IMR-90 (cell line): ENCODE results near the gene CEP70. TPM values are rescaled to one million over a fixed set of nuclear protein-coding genes. Genes with fewer than 3 reads are reported as not detected.

Experiments
- ATAC-seq: fragments of 200-7000 bp; cut with Tn5 transposase; 2 replicates; pipeline ENCODE4 v1.9.1; 2020; ENCODE audit warnings: low read depth, mild to moderate bottlenecking, moderate library complexity
- BruUV-seq: library from RNA; stranded (reverse); fragments of 400-500 nt; replicated peaks from 2 replicates; lab custom pipeline; 2021; lab: Mats Ljungman, UMichigan
- CTCF ChIA-PET: fragments of 300-600 bp; formaldehyde crosslinking; extraction: SDS; loops from one replicate; lab custom pipeline; 2021; ENCODE audit warnings: antibody characterized with exemption; lab: Yijun Ruan, JAX
- POLR2A ChIA-PET: fragments of 300-600 bp; sonication (Branson Sonifier 250); formaldehyde crosslinking; loops from one replicate; lab custom pipeline; 2022; ENCODE audit warnings: antibody characterized with exemption; ENCODE audit not compliant: unreplicated experiment; lab: Charles Lee
- DNase-seq: peaks from one replicate; pipeline ENCODE4 v3.0.0; 2013
- H2AFZ ChIP-seq: replicated peaks from 2 replicates; pipeline ENCODE3; 2013; ENCODE audit warnings: low read length, mild to moderate bottlenecking; ENCODE audit not compliant: poor library complexity
- H2AK5ac ChIP-seq: 2 replicates; pipeline ENCODE4 v1.6.1; 2013; ENCODE audit warnings: low read depth, low read length, inconsistent platforms
- H2AK9ac ChIP-seq: replicated peaks from 2 replicates; pipeline ENCODE3; 2013; ENCODE audit warnings: mild to moderate bottlenecking, low read depth, low read length, moderate library complexity; ENCODE audit not compliant: poor library complexity
- H2BK120ac ChIP-seq: 2 replicates; pipeline ENCODE4 v1.6.1; 2013; ENCODE audit warnings: low read depth, low read length, inconsistent platforms
- H2BK15ac ChIP-seq: 3 replicates; pipeline ENCODE4 v1.6.1; 2013; ENCODE audit warnings: low read depth, low read length, inconsistent platforms
- H2BK20ac ChIP-seq: 2 replicates; pipeline ENCODE4 v1.6.1; 2013; ENCODE audit warnings: low read depth, mild to moderate bottlenecking, inconsistent platforms, low read length, moderate library complexity
- H2BK5ac ChIP-seq: 2 replicates; pipeline ENCODE4 v1.6.1; 2013; ENCODE audit warnings: mild to moderate bottlenecking, low read depth, low read length, inconsistent platforms; ENCODE audit not compliant: poor library complexity, severe bottlenecking
- H3K14ac ChIP-seq: replicated peaks from 2 replicates; pipeline ENCODE4 v1.6.1; 2013; ENCODE audit warnings: low read depth, low read length, inconsistent platforms
- H3K18ac ChIP-seq: 2 replicates; pipeline ENCODE4 v1.6.1; 2013; ENCODE audit warnings: low read depth, low read length, control low read depth
- H3K23ac ChIP-seq: 2 replicates; pipeline ENCODE4 v1.6.1; 2013; ENCODE audit warnings: low read depth, low read length, inconsistent platforms
- H3K27ac ChIP-seq: 2 replicates; pipeline ENCODE4 v1.5.1; 2013; ENCODE audit warnings: mild to moderate bottlenecking, control low read depth, low read length; ENCODE audit not compliant: insufficient read depth
- H3K27me3 ChIP-seq: 2 replicates; pipeline ENCODE4 v1.6.1; 2013; ENCODE audit warnings: low read length; ENCODE audit not compliant: control insufficient read depth, insufficient read depth
- H3K36me3 ChIP-seq: 2 replicates; pipeline ENCODE4 v1.6.1; 2013; ENCODE audit warnings: low read length, mixed read lengths; ENCODE audit not compliant: control insufficient read depth, insufficient read depth
- H3K4ac ChIP-seq: 2 replicates; pipeline ENCODE4 v1.6.1; 2013; ENCODE audit warnings: low read depth, low read length, inconsistent platforms
- H3K4me1 ChIP-seq: 2 replicates; pipeline ENCODE4 v1.6.1; 2013; ENCODE audit warnings: low read length, mixed read lengths; ENCODE audit not compliant: control insufficient read depth, insufficient read depth
- H3K4me2 ChIP-seq: 2 replicates; pipeline ENCODE4 v1.6.1; 2013; ENCODE audit warnings: low read depth, mild to moderate bottlenecking, control low read depth, low read length, moderate library complexity
- H3K4me3 ChIP-seq: 2 replicates; pipeline ENCODE4 v1.5.1; 2013; ENCODE audit warnings: low read depth, mild to moderate bottlenecking, control low read depth, low read length, moderate library complexity; ENCODE audit not compliant: insufficient read depth
- H3K56ac ChIP-seq: 2 replicates; pipeline ENCODE4 v1.6.1; 2013; ENCODE audit warnings: low read length, inconsistent platforms; ENCODE audit not compliant: insufficient read depth; ENCODE audit errors: extremely low read depth
- H3K79me1 ChIP-seq, 2 experiments: 2 replicates each; pipeline ENCODE4 v1.6.1; 2013; ENCODE audit warnings: low read length in 2 of 2, inconsistent platforms in 1 of 2, low read depth in 1 of 2
- H3K9ac ChIP-seq: 2 replicates; pipeline ENCODE4 v1.6.1; 2013; ENCODE audit warnings: low read depth, low read length, control low read depth
- H3K9me1 ChIP-seq: 2 replicates; pipeline ENCODE4 v1.6.1; 2013; ENCODE audit warnings: low read length, inconsistent platforms; ENCODE audit not compliant: insufficient read depth
- H3K9me3 ChIP-seq: 2 replicates; pipeline ENCODE4 v1.6.1; 2013; ENCODE audit warnings: low read length; ENCODE audit not compliant: control insufficient read depth, insufficient read depth
- H4K20me1 ChIP-seq: 2 replicates; pipeline ENCODE4 v1.6.1; 2013; ENCODE audit warnings: low read length, inconsistent platforms; ENCODE audit not compliant: insufficient read depth
- H4K5ac ChIP-seq: 2 replicates; pipeline ENCODE4 v1.6.1; 2013; ENCODE audit warnings: mild to moderate bottlenecking, low read depth, low read length, control low read depth
- H4K8ac ChIP-seq, 2 experiments: 2 replicates each; pipeline ENCODE4 v1.6.1; 2013; ENCODE audit warnings: low read depth in 2 of 2, low read length in 2 of 2, control low read depth in 1 of 2, inconsistent platforms in 1 of 2
- H4K91ac ChIP-seq: 2 replicates; pipeline ENCODE4 v1.6.1; 2013; ENCODE audit warnings: low read depth, low read length, inconsistent platforms; ENCODE audit not compliant: insufficient read depth
- BHLHE40 ChIP-seq: fragments of 150-350 bp; IDR thresholded peaks from 2 replicates; pipeline ENCODE4 v1.6.1; 2016; ENCODE audit warnings: mild to moderate bottlenecking, low read depth, low read length
- CEBPB ChIP-seq: IDR thresholded peaks from 2 replicates; pipeline ENCODE4 v1.6.1; 2012; ENCODE audit warnings: low read depth, low read length, improper control_type of control experiment
- CHD1 ChIP-seq: IDR thresholded peaks from 2 replicates; pipeline ENCODE4 v1.6.1; 2012; ENCODE audit warnings: low read depth, low read length, improper control_type of control experiment
- FOS ChIP-seq: fragments of 150-350 bp; IDR thresholded peaks from 2 replicates; pipeline ENCODE4 v1.6.1; 2016; ENCODE audit warnings: low read depth, low read length
- MAFK ChIP-seq: IDR thresholded peaks from 2 replicates; pipeline ENCODE4 v1.6.1; 2012; ENCODE audit warnings: low read depth, low read length, improper control_type of control experiment
- MAZ ChIP-seq: IDR thresholded peaks from 2 replicates; pipeline ENCODE4 v1.6.1; 2012; ENCODE audit warnings: low read depth, mild to moderate bottlenecking, low read length, improper control_type of control experiment, moderate library complexity, borderline replicate concordance
- MXI1 ChIP-seq: IDR thresholded peaks from 2 replicates; pipeline ENCODE4 v1.6.1; 2012; ENCODE audit warnings: low read depth, mild to moderate bottlenecking, low read length, moderate library complexity, borderline replicate concordance
- NFE2L2 ChIP-seq: fragments of 150-350 bp; IDR thresholded peaks from 2 replicates; pipeline ENCODE4 v1.6.1; 2016; ENCODE audit warnings: low read depth, mild to moderate bottlenecking, low read length
- POLR2A ChIP-seq: IDR thresholded peaks from 2 replicates; pipeline ENCODE4 v1.6.1; 2012; ENCODE audit warnings: mild to moderate bottlenecking, low read depth, low read length
- RAD21 ChIP-seq: IDR thresholded peaks from 2 replicates; pipeline ENCODE4 v1.6.1; 2012; ENCODE audit warnings: low read length, improper control_type of control experiment
- RCOR1 ChIP-seq: IDR thresholded peaks from 2 replicates; pipeline ENCODE4 v1.6.1; 2012; ENCODE audit warnings: mild to moderate bottlenecking, low read length, improper control_type of control experiment; ENCODE audit not compliant: insufficient replicate concordance
- RFX5 ChIP-seq: IDR thresholded peaks from 2 replicates; pipeline ENCODE4 v1.8.0; 2012; ENCODE audit warnings: low read depth, mild to moderate bottlenecking, low read length, moderate library complexity
- SMC3 ChIP-seq: fragments of 150-350 bp; IDR thresholded peaks from 2 replicates; pipeline ENCODE4 v1.6.1; 2016; ENCODE audit warnings: low read depth, mild to moderate bottlenecking, antibody characterized with exemption, low read length, moderate library complexity
- WGBS, 2 experiments: methylation state at CpG; one replicate each; pipeline versions ENCODE4 v1.1.5 to v1.1.7; 2013; ENCODE audit warnings: missing lambda C conversion rate in 2 of 2; ENCODE audit not compliant: insufficient read length in 1 of 2; ENCODE audit errors: extremely low coverage in 2 of 2; 5-methylcytosine and 5-hydroxymethylcytosine counted together
- dilution Hi-C: fragments of 300-500 bp; cut with HindIII; formaldehyde crosslinking; loops from one replicate; pipeline ENCODE4 v1.14.3; 2018; ENCODE audit warnings: low sequenced_read_pairs; ENCODE audit not compliant: unreplicated experiment
- in situ Hi-C: fragments of 300-500 bp; cut with MboI; formaldehyde crosslinking; loops from 3 replicates; pipeline ENCODE4 v1.14.3; 2019; ENCODE audit warnings: low sequenced_read_pairs, inconsistent platforms, mixed read lengths
- intact Hi-C: fragments of 100-400 bp; cut with micrococcal nuclease; formaldehyde crosslinking; loops from 2 replicates; pipeline ENCODE4 v1.10.0; 2022
- polyA plus RNA-seq, 3 experiments: library from polyadenylated mRNA; depleted of rRNA; stranded (reverse); fragments of >200 nt; gene quantifications; 2 replicates each; pipeline ENCODE4 v1.2.3, GENCODE V29; 2012; ENCODE audit warnings: low replicate concordance in 1 of 3
- total RNA-seq: library from RNA; depleted of rRNA; stranded (reverse); fragments of >200 nt; gene quantifications from 2 replicates; pipeline ENCODE4 v1.2.3, GENCODE V29; 2012
- TF ChIP-seq, protein P1 (sequence below): fragments of 150-350 bp; IDR thresholded peaks from 2 replicates; pipeline ENCODE4 v1.6.1; 2016; ENCODE audit warnings: low read depth, mild to moderate bottlenecking, low read length, moderate library complexity, borderline replicate concordance
- TF ChIP-seq, protein P2 (sequence below): conservative IDR thresholded peaks from 2 replicates; pipeline ENCODE4 v1.5.1; 2012; ENCODE audit warnings: mild to moderate bottlenecking, low read depth, low read length, improper control_type of control experiment
- TF ChIP-seq, protein P3 (sequence below): fragments of 150-350 bp; IDR thresholded peaks from 2 replicates; pipeline ENCODE4 v1.6.1; 2017; ENCODE audit warnings: mild to moderate bottlenecking, antibody characterized with exemption, low read length, low read depth

CEP70 gene
- total and polyA plus RNA-seq, 2 of the 4 experiments (the other 2 are of a cell fraction) = 4.6 to 11.1 TPM

DNA sequence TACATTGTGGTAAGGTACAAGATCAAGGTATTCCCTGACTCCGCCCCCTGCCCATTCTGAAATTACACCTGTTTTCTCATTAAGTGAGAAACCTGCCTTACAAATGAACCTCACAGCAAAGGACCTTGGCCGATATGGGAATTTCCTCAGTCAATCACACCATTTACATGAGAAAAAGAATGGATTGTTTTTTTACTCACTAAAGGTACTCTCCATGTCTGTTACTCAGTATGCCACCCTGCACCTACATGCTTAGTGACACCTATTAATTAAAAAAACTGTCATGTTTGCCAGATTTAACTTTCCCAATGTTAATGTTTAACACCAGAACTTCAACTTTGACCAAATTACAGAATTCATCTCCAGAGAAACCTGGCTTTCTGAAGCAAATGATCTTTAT is 97.6 kb downstream of the CEP70 start:
- ChIA-PET POLR2A (no interaction called here), CTCF (interaction anchor here (0.6 kb wide), 1 partner anchor 31 kb away, joined by 3 read pairs; no protein-coding TSS in a partner anchor)
- no peak overlapping the region for H2BK5ac ChIP-seq
- TF ChIP-seq, protein P1, sequence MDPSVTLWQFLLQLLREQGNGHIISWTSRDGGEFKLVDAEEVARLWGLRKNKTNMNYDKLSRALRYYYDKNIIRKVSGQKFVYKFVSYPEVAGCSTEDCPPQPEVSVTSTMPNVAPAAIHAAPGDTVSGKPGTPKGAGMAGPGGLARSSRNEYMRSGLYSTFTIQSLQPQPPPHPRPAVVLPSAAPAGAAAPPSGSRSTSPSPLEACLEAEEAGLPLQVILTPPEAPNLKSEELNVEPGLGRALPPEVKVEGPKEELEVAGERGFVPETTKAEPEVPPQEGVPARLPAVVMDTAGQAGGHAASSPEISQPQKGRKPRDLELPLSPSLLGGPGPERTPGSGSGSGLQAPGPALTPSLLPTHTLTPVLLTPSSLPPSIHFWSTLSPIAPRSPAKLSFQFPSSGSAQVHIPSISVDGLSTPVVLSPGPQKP = no peak
- TF ChIP-seq MAZ (no peak), MAFK (no peak), RCOR1 (no peak), BHLHE40 (no peak), FOS (no peak), CEBPB (no peak), NFE2L2 (no peak), MXI1 (no peak), SMC3 (no peak), CHD1 (no peak), RAD21 (no peak), POLR2A (no peak), RFX5 (no peak)
- TF ChIP-seq, protein P2, sequence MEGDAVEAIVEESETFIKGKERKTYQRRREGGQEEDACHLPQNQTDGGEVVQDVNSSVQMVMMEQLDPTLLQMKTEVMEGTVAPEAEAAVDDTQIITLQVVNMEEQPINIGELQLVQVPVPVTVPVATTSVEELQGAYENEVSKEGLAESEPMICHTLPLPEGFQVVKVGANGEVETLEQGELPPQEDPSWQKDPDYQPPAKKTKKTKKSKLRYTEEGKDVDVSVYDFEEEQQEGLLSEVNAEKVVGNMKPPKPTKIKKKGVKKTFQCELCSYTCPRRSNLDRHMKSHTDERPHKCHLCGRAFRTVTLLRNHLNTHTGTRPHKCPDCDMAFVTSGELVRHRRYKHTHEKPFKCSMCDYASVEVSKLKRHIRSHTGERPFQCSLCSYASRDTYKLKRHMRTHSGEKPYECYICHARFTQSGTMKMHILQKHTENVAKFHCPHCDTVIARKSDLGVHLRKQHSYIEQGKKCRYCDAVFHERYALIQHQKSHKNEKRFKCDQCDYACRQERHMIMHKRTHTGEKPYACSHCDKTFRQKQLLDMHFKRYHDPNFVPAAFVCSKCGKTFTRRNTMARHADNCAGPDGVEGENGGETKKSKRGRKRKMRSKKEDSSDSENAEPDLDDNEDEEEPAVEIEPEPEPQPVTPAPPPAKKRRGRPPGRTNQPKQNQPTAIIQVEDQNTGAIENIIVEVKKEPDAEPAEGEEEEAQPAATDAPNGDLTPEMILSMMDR = no peak
- TF ChIP-seq, protein P3, sequence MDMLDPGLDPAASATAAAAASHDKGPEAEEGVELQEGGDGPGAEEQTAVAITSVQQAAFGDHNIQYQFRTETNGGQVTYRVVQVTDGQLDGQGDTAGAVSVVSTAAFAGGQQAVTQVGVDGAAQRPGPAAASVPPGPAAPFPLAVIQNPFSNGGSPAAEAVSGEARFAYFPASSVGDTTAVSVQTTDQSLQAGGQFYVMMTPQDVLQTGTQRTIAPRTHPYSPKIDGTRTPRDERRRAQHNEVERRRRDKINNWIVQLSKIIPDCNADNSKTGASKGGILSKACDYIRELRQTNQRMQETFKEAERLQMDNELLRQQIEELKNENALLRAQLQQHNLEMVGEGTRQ = no peak
- H3K14ac ChIP-seq = no peak overlapping the region
- H3K9me1 ChIP-seq = peaks cover 7% of the 10 kb centered on the region; the same call in 1 of the 2 replicates
- in situ Hi-C loops = loop anchor here (10.0 kb wide), 1 partner anchor 428 kb away; no protein-coding TSS in a partner anchor
- 0 out of 2 replicates have a peak, but pooled peaks cover 1% of the 10 kb centered on the region for H3K36me3 ChIP-seq
- no peak overlapping the region for H2BK15ac ChIP-seq
- no CpG with 5 or more reads among the region's 2 CpGs for WGBS, 2 experiments
- no peak overlapping the region for H2AFZ ChIP-seq
- no peak overlapping the region for H3K4me3 ChIP-seq
- intact Hi-C loops = no loop called here
- no peak for ATAC-seq
- H3K4me1 ChIP-seq = no peaks in the 10 kb centered on the region
- no peak overlapping the region for H2BK120ac ChIP-seq
- BruUV-seq = no TSS peak
- H4K91ac ChIP-seq = no peak overlapping the region
- H3K27me3 ChIP-seq = no peaks in the 10 kb centered on the region
- no peak overlapping the region for H2AK5ac ChIP-seq
- H3K56ac ChIP-seq = no peak overlapping the region
- no peak overlapping the region for H3K18ac ChIP-seq
- dilution Hi-C loops = no loop called here
- no peak overlapping the region for H3K4me2 ChIP-seq
- H4K5ac ChIP-seq = no peak overlapping the region
- H2BK20ac ChIP-seq = no peak overlapping the region
- H3K23ac ChIP-seq = no peak overlapping the region
- H4K8ac ChIP-seq = no peak overlapping the region
- H2AK9ac ChIP-seq = no peak overlapping the region
- no peaks in the 10 kb centered on the region; the same call in 1 of the 2 replicates for H4K20me1 ChIP-seq
- no peak overlapping the region for H3K4ac ChIP-seq
- DNase-seq = no peak
- H3K79me1 ChIP-seq = no peaks in the 10 kb centered on the region
- H3K9ac ChIP-seq = no peak overlapping the region
- H3K27ac ChIP-seq = no peak overlapping the region
- no peaks in the 10 kb centered on the region for H3K9me3 ChIP-seq
